ENCODE results near the gene VWCE. TPM values are rescaled to one million over a fixed set of nuclear protein-coding genes. Genes with fewer than 3 reads are reported as not detected.

The VWCE gene
- polyA plus RNA-seq, 1 of the 3 experiments (the other 2 are of a cell fraction), result 5.0 TPM

GRCh38 chr11:61329871-61330270, 34.8 kb upstream of the VWCE start:
- H3K27ac ChIP-seq (ENCODE audit: low read depth in 2 of 2, low read length in 1 of 2), result no peak overlapping the region
- H3K9me2 ChIP-seq, result no peaks in the 10 kb centered on the region
- WGBS (ENCODE audit: low lambda C conversion rate), result 98% methylated on average over 4 of the region's 4 CpGs
- H2AFZ ChIP-seq (ENCODE audit: low read depth), result no peak overlapping the region
- no peak overlapping the region for H3K4me3 ChIP-seq (ENCODE audit: low read depth in 2 of 2, low read length in 1 of 2)
- H3K27me3 ChIP-seq (ENCODE audit: insufficient read depth), result no peaks in the 10 kb centered on the region
- H3K9me3 ChIP-seq, result no peaks in the 10 kb centered on the region
- POLR2A ChIA-PET, result no interaction called here
- H3K9ac ChIP-seq, result no peak overlapping the region
- peaks cover 26 to 28% of the 10 kb centered on the region in 2 experiments for H3K4me1 ChIP-seq (ENCODE audit: control insufficient read depth in 1 of 2, insufficient read depth in 2 of 2, low read depth in 1 of 2, low read length in 1 of 2)
- CTCF ChIA-PET, result interaction anchor here (1.1 to 1.3 kb wide), 4 partner anchors 14 to 117 kb away, joined by 3 to 6 read pairs (median 3); no protein-coding TSS in a partner anchor
- no peak overlapping the region for H3K4me2 ChIP-seq
- TF ChIP-seq FOSL2 (IDR thresholded peaks at IDR 0.05; ENCODE audit: borderline replicate concordance, low read depth) (no peak), MXI1 (IDR thresholded peaks at IDR 0.05; ENCODE audit: low read depth, low read length) (no peak), FOXJ3 (CRISPR knock-in tag; IDR thresholded peaks at IDR 0.05) (no peak), IRF3 (IDR thresholded peaks at IDR 0.05; ENCODE audit: low read depth, low read length) (no peak), POLR2AphosphoS5 (IDR thresholded peaks at IDR 0.05; ENCODE audit: low read depth, low read length) (no peak), MEF2A (IDR thresholded peaks at IDR 0.05; ENCODE audit: borderline replicate concordance, low read depth) (no peak), GATA2 (CRISPR knock-in tag; IDR thresholded peaks at IDR 0.05) (no peak), ELF1 (IDR thresholded peaks at IDR 0.05) (no peak), ZBTB33 (IDR thresholded peaks at IDR 0.05; ENCODE audit: borderline replicate concordance, low read depth) (no peak), NRF1 (IDR thresholded peaks at IDR 0.05; ENCODE audit: low read depth, low read length) (no peak), GABPA (IDR thresholded peaks at IDR 0.05; ENCODE audit: low read depth) (no peak)
- peaks cover 9% of the 10 kb centered on the region for H3F3A ChIP-seq (replicated peaks; ENCODE audit: insufficient read depth)
- DNase-seq, result no peak
- peaks cover 81% of the 10 kb centered on the region for H3K79me2 ChIP-seq (ENCODE audit: insufficient read depth)
- peaks cover 40 to 42% of the 10 kb centered on the region in 2 experiments for H3K36me3 ChIP-seq (replicated peaks in 1 of 2; ENCODE audit: control insufficient read depth in 1 of 2, insufficient read depth in 2 of 2, low read length in 1 of 2)
- peaks cover 38% of the 10 kb centered on the region for H4K20me1 ChIP-seq (ENCODE audit: insufficient read depth)

GRCh38 chr11:61328351-61328750, 33.2 kb upstream of the VWCE start:
- 94% methylated on average over 9 of the region's 9 CpGs for WGBS (ENCODE audit: low lambda C conversion rate)
- POLR2A ChIA-PET, result interaction anchor here (1.1 kb wide), 1 partner anchor 34 kb away, joined by 3 read pairs; the partner anchor contains the start of gene TMEM138
- CTCF ChIA-PET, result interaction anchor here (3.2 to 3.4 kb wide), 2 partner anchors 8 to 57 kb away, joined by 18 to 23 read pairs; no protein-coding TSS in a partner anchor
- TF ChIP-seq SIN3A (IDR thresholded peaks at IDR 0.05; ENCODE audit: borderline replicate concordance, low read depth, low read length) (no peak), USF2 (IDR thresholded peaks at IDR 0.05; ENCODE audit: borderline replicate concordance, low read depth, low read length) (no peak), GATA2 (CRISPR knock-in tag; IDR thresholded peaks at IDR 0.05) (no peak), RAD21 (IDR thresholded peaks at IDR 0.05; ENCODE audit: low read length) (no peak), FOSL2 (IDR thresholded peaks at IDR 0.05; ENCODE audit: borderline replicate concordance, low read depth) (no peak), TAF1 (IDR thresholded peaks at IDR 0.05; ENCODE audit: borderline replicate concordance, low read depth, low read length) (no peak), MAX (IDR thresholded peaks at IDR 0.05; ENCODE audit: low read depth) (no peak), NFIC (IDR thresholded peaks at IDR 0.05; ENCODE audit: borderline replicate concordance) (no peak), FOXM1 (IDR thresholded peaks at IDR 0.05; ENCODE audit: low read depth) (no peak), TEAD4 (IDR thresholded peaks at IDR 0.05; ENCODE audit: borderline replicate concordance, insufficient read depth) (no peak), POLR2AphosphoS5 (IDR thresholded peaks at IDR 0.05; ENCODE audit: low read depth, low read length) (no peak), GABPA (IDR thresholded peaks at IDR 0.05; ENCODE audit: low read depth) (no peak), RCOR1 (IDR thresholded peaks at IDR 0.05; ENCODE audit: low read length) (no peak), SMC3 (IDR thresholded peaks at IDR 0.05; ENCODE audit: low read depth, low read length) (no peak), CTCF (IDR thresholded peaks at IDR 0.05) (no peak)

More at GRCh38 chr11:61328351-61328750, 33.2 kb upstream of the VWCE start:
- H3K9me2 ChIP-seq, result no peaks in the 10 kb centered on the region
- H3K27me3 ChIP-seq (ENCODE audit: insufficient read depth), result no peaks in the 10 kb centered on the region
- H2AFZ ChIP-seq (ENCODE audit: low read depth), result no peak overlapping the region
- H3K4me2 ChIP-seq, result no peak overlapping the region
- H4K20me1 ChIP-seq (ENCODE audit: insufficient read depth), result peaks cover 38% of the 10 kb centered on the region
- peaks cover 13 to 18% of the 10 kb centered on the region in 2 experiments for H3K4me1 ChIP-seq (ENCODE audit: control insufficient read depth in 1 of 2, insufficient read depth in 2 of 2, low read depth in 1 of 2, low read length in 1 of 2)
- H3K9me3 ChIP-seq, result no peaks in the 10 kb centered on the region
- H3F3A ChIP-seq (replicated peaks; ENCODE audit: insufficient read depth), result peaks cover 9% of the 10 kb centered on the region
- no peak for DNase-seq
- H3K79me2 ChIP-seq (ENCODE audit: insufficient read depth), result peaks cover 83% of the 10 kb centered on the region
- H3K36me3 ChIP-seq (replicated peaks in 1 of 2; ENCODE audit: control insufficient read depth in 1 of 2, insufficient read depth in 2 of 2, low read length in 1 of 2), result peaks cover 53% of the 10 kb centered on the region in 2 experiments
- peak overlapping the region in 1 of 2 experiments; percentile 18; a peak in 3 of 4 replicates for H3K27ac ChIP-seq (ENCODE audit: low read depth in 2 of 2, low read length in 1 of 2)
- no peak overlapping the region for H3K4me3 ChIP-seq (ENCODE audit: low read depth in 2 of 2, low read length in 1 of 2)
- H3K9ac ChIP-seq, result peak overlapping the region; percentile 24; the same call in 1 of the 2 replicates
